Measurements from ENCODE around the gene AKIP1. TPM values are rescaled to one million over a fixed set of nuclear protein-coding genes. Genes with fewer than 3 reads are reported as not detected.

AKIP1 gene
- total RNA-seq, 1 experiment from 2014 or later: 29.5 TPM

DNA sequence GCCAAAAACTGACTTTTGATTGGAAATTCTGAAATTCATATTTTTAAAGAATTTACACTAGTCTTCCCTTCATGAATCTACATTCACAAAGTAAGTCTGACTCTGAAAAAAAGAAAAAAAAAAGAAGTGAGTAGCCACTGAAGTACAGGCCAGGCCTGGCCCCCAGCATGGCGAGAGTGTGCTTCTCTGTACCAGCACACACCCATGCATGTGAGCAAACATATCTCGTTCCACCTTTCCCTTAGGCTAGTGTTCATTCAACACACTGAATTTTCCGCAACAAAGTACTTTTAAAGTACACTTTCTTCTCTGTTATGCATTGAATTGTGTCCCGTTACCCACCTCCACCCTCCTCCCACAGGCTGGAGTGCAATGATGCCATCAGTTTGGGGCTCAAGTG lies 17.2 kb downstream of the AKIP1 start:
- no peak for DNase-seq
- no peak for ATAC-seq
- intact Hi-C loops (cut with micrococcal nuclease): no loop called here
- no peak overlapping the region for H3K9ac ChIP-seq (ENCODE audit: low read length)
- no peaks in the 10 kb centered on the region for H4K20me1 ChIP-seq (ENCODE audit: low read length)
- H3F3A ChIP-seq (ENCODE audit: low read length, unreplicated experiment): no peaks in the 10 kb centered on the region
- no peaks in the 10 kb centered on the region for H3K9me3 ChIP-seq (ENCODE audit: low read length)
- no peak overlapping the region for H3K4me3 ChIP-seq (ENCODE audit: low read length)
- no peaks in the 10 kb centered on the region for H3K79me2 ChIP-seq (ENCODE audit: low read length)
- no peak for TF ChIP-seq EZH2 (IDR thresholded peaks at IDR 0.05; ENCODE audit: low read length, unreplicated experiment)
- TF ChIP-seq, protein P1, sequence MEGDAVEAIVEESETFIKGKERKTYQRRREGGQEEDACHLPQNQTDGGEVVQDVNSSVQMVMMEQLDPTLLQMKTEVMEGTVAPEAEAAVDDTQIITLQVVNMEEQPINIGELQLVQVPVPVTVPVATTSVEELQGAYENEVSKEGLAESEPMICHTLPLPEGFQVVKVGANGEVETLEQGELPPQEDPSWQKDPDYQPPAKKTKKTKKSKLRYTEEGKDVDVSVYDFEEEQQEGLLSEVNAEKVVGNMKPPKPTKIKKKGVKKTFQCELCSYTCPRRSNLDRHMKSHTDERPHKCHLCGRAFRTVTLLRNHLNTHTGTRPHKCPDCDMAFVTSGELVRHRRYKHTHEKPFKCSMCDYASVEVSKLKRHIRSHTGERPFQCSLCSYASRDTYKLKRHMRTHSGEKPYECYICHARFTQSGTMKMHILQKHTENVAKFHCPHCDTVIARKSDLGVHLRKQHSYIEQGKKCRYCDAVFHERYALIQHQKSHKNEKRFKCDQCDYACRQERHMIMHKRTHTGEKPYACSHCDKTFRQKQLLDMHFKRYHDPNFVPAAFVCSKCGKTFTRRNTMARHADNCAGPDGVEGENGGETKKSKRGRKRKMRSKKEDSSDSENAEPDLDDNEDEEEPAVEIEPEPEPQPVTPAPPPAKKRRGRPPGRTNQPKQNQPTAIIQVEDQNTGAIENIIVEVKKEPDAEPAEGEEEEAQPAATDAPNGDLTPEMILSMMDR (conservative IDR thresholded peaks at IDR 0.05; ENCODE audit: low read depth, low read length): no peak
- TF ChIP-seq EZH2phosphoT487 (IDR thresholded peaks at IDR 0.05; ENCODE audit: borderline replicate concordance, low read length): no peak
- no peaks in the 10 kb centered on the region for H3K4me1 ChIP-seq (ENCODE audit: insufficient read depth, low read length)
- no peaks in the 10 kb centered on the region for H3K9me2 ChIP-seq (replicated peaks; ENCODE audit: low read length)
- CTCF ChIA-PET: no interaction called here
- no TSS peak for BruUV-seq (replicated peaks)
- POLR2A ChIA-PET (ENCODE audit: unreplicated experiment): no interaction called here
- H3K36me3 ChIP-seq (ENCODE audit: low read depth, low read length): no peaks in the 10 kb centered on the region
- H3K27ac ChIP-seq (ENCODE audit: low read length): no peak overlapping the region
- no peak overlapping the region for H3K4me2 ChIP-seq (ENCODE audit: low read length)
- no peaks in the 10 kb centered on the region for H3K27me3 ChIP-seq (ENCODE audit: low read length)
- H2AFZ ChIP-seq (ENCODE audit: low read length): no peak overlapping the region

- H3K4me2 ChIP-seq (ENCODE audit: low read length): no peak overlapping the region
- H3K27ac ChIP-seq (ENCODE audit: low read length): no peak overlapping the region
- no peaks in the 10 kb centered on the region for H3F3A ChIP-seq (ENCODE audit: low read length, unreplicated experiment)
- H3K9ac ChIP-seq (ENCODE audit: low read length): no peak overlapping the region
- ChIA-PET CTCF (no interaction called here), POLR2A (ENCODE audit: unreplicated experiment) (interaction anchor here (0.6 kb wide), 1 partner anchor 455 kb away, joined by 3 read pairs; the partner anchor contains the start of gene IPO7)
- no peaks in the 10 kb centered on the region for H3K27me3 ChIP-seq (ENCODE audit: low read length)
- H3K36me3 ChIP-seq (ENCODE audit: low read depth, low read length): no peaks in the 10 kb centered on the region
- intact Hi-C loops (cut with micrococcal nuclease): no loop called here
- H3K9me3 ChIP-seq (ENCODE audit: low read length): no peaks in the 10 kb centered on the region
- H3K9me2 ChIP-seq (replicated peaks; ENCODE audit: low read length): no peaks in the 10 kb centered on the region
- no peaks in the 10 kb centered on the region for H3K79me2 ChIP-seq (ENCODE audit: low read length)
- no TSS peak for BruUV-seq (replicated peaks)
- no peak for DNase-seq
- TF ChIP-seq, protein P1 (conservative IDR thresholded peaks at IDR 0.05; ENCODE audit: low read depth, low read length): no peak
- TF ChIP-seq EZH2phosphoT487 (IDR thresholded peaks at IDR 0.05; ENCODE audit: borderline replicate concordance, low read length): no peak
- no peaks in the 10 kb centered on the region for H4K20me1 ChIP-seq (ENCODE audit: low read length)
- no peak overlapping the region for H3K4me3 ChIP-seq (ENCODE audit: low read length)
- H2AFZ ChIP-seq (ENCODE audit: low read length): no peak overlapping the region
- no peaks in the 10 kb centered on the region for H3K4me1 ChIP-seq (ENCODE audit: insufficient read depth, low read length)
- ATAC-seq: no peak
Measured at GRCh38 chr11:8928981-8929615, 18.1 kb downstream of the AKIP1 start.

DNA sequence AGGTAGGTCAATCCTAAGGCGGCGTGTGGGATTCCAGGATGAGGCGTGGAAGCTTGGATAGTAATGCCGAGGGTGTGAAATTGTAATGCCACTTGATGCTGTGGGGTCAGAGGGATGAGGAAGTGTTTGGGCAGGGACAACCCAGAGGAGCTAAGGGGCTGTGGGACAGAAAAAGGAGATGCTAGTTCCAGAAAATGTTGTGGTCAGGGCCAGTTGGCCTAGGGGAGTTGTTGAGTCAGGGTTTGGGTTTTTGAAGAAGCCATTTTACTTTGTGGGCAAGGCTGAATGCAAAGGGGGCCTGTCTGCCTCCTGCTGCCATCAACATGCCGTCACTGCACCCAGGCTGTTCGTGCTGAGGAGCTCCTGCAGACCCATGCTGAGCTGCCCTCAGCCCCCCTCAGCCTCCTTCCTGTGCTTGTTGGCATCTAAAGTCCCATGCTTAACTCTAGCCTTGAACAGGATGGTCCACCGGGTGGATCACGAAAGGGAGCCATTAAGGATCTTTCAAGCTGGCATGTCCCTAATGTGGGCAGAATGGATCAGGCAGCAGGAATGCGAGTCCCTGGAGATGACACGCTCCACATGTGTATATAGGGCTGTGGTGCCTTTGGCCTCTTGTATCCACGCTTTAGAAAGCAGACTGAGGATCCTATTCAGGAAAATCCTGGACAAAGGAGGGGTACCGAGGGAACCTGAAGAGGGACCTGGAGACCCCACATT lies 19.6 kb downstream of the AKIP1 start:
- Histone ChIP-seq H3K9ac (ENCODE audit: low read length) (no peak overlapping the region), H3F3A (ENCODE audit: low read length, unreplicated experiment) (no peaks in the 10 kb centered on the region), H3K27ac (ENCODE audit: low read length) (no peak overlapping the region), H3K4me1 (ENCODE audit: insufficient read depth, low read length) (peaks cover 7% of the 10 kb centered on the region; the same call in 1 of the 2 replicates), H3K9me2 (replicated peaks; ENCODE audit: low read length) (no peaks in the 10 kb centered on the region), H3K79me2 (ENCODE audit: low read length) (no peaks in the 10 kb centered on the region), H3K4me3 (ENCODE audit: low read length) (no peak overlapping the region), H3K4me2 (ENCODE audit: low read length) (no peak overlapping the region), H3K9me3 (ENCODE audit: low read length) (no peaks in the 10 kb centered on the region), H4K20me1 (ENCODE audit: low read length) (no peaks in the 10 kb centered on the region), H3K36me3 (ENCODE audit: low read depth, low read length) (no peaks in the 10 kb centered on the region), H3K27me3 (ENCODE audit: low read length) (no peaks in the 10 kb centered on the region), H2AFZ (ENCODE audit: low read length) (no peak overlapping the region)
- no TSS peak for BruUV-seq (replicated peaks)
- ChIA-PET CTCF (no interaction called here), POLR2A (ENCODE audit: unreplicated experiment) (no interaction called here)
- intact Hi-C loops (cut with micrococcal nuclease): no loop called here
- ATAC-seq: no peak
- no peak for TF ChIP-seq EZH2 (IDR thresholded peaks at IDR 0.05; ENCODE audit: low read length, unreplicated experiment)
- TF ChIP-seq EZH2phosphoT487 (IDR thresholded peaks at IDR 0.05; ENCODE audit: borderline replicate concordance, low read length): no peak
- TF ChIP-seq, protein P1 (conservative IDR thresholded peaks at IDR 0.05; ENCODE audit: low read depth, low read length): no peak
- DNase-seq: no peak

Data from PC-3 (cell line).